Neural cell (in vitro differentiated cells): ENCODE data around the gene GTPBP2.

Source experiments
- EP300 ChIP-seq: fragments of 450-650 bp; conservative IDR thresholded peaks from 2 replicates; pipeline ENCODE4 v1.6.1; 2014; ENCODE audit warnings: antibody characterized with exemption, mild to moderate bottlenecking, moderate library complexity; ENCODE audit not compliant: poor library complexity, severe bottlenecking
- MXI1 ChIP-seq: fragments of 450-650 bp; conservative IDR thresholded peaks from 2 replicates; pipeline ENCODE4 v1.6.1; 2014; ENCODE audit warnings: antibody characterized with exemption, mild to moderate bottlenecking; ENCODE audit not compliant: poor library complexity, severe bottlenecking
- TF ChIP-seq, protein P1 (sequence below): fragments of 450-650 bp; IDR thresholded peaks from 2 replicates; pipeline ENCODE4 v1.5.1; 2014; ENCODE audit warnings: antibody characterized with exemption, mild to moderate bottlenecking, moderate library complexity; ENCODE audit not compliant: poor library complexity, severe bottlenecking

DNA sequence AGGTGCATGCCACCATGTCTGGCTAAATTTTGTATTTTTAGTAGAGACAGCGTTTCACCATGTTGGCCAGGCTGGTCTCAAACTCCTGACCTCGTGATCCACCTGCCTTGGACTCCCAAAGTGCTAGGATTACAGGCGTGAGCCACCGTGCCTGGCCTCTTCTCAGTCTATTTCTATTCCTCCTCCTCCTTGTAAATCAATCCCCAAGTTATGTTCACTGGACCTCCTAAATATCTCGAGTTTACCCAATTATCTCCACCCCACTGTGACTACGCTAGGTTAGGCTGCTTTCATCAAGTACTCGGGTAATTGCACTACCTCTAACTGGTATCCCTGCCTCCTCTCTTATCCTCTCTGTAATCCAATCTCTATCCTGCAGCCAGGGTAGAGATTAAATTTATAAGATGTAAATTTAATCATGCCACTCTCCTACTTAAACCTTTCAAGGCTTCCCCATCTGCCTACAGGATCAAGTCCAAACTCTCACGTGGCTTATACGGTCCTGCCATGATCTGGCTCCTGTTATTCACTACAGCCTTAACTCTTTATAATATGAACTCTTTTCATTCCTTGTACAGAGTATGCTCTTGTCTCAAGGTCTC lies 5.7 kb upstream of the GTPBP2 start:
- TF ChIP-seq, protein P1, sequence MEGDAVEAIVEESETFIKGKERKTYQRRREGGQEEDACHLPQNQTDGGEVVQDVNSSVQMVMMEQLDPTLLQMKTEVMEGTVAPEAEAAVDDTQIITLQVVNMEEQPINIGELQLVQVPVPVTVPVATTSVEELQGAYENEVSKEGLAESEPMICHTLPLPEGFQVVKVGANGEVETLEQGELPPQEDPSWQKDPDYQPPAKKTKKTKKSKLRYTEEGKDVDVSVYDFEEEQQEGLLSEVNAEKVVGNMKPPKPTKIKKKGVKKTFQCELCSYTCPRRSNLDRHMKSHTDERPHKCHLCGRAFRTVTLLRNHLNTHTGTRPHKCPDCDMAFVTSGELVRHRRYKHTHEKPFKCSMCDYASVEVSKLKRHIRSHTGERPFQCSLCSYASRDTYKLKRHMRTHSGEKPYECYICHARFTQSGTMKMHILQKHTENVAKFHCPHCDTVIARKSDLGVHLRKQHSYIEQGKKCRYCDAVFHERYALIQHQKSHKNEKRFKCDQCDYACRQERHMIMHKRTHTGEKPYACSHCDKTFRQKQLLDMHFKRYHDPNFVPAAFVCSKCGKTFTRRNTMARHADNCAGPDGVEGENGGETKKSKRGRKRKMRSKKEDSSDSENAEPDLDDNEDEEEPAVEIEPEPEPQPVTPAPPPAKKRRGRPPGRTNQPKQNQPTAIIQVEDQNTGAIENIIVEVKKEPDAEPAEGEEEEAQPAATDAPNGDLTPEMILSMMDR: no peak
- TF ChIP-seq MXI1: no peak
- no peak for TF ChIP-seq EP300
